ENCODE measurements around the gene ZBTB32. TPM values are rescaled to one million over a fixed set of nuclear protein-coding genes. Genes with fewer than 3 reads are reported as not detected.

ZBTB32 gene
- total RNA-seq, 2 donors from 2014 or later, result not detected

GRCh38 chr19:35734889-35735288 is 30.5 kb downstream of the ZBTB32 start:
- Histone ChIP-seq H3K27me3 (ENCODE audit: control insufficient read depth, insufficient read depth, low read length, poor library complexity, severe bottlenecking) (no peaks in the 10 kb centered on the region), H3K4me1 (ENCODE audit: control insufficient read depth, insufficient read depth, low read length) (no peaks in the 10 kb centered on the region), H3K4me3 (ENCODE audit: low read length) (no peak overlapping the region), H3K36me3 (ENCODE audit: control insufficient read depth, insufficient read depth, low read length) (peaks cover 72% of the 10 kb centered on the region), H3K9ac (ENCODE audit: extremely low read depth, low read length, poor library complexity, severe bottlenecking) (no peak overlapping the region), H3K9me3 (ENCODE audit: control insufficient read depth, low read length) (no peaks in the 10 kb centered on the region), H3K27ac (ENCODE audit: low read depth, low read length) (no peak overlapping the region)
- H3K4me3 Mint-ChIP-seq, result no peak overlapping the region
- 91 to 98% methylated on average over 4 to 5 of the region's 5 CpGs for WGBS, 2 experiments (ENCODE audit: insufficient coverage in 1 of 2, insufficient read length in 1 of 2)
- H3K36me3 Mint-ChIP-seq (ENCODE audit: low read depth), result peaks cover 63% of the 10 kb centered on the region
- H3K27me3 Mint-ChIP-seq (ENCODE audit: insufficient read depth), result no peaks in the 10 kb centered on the region
- H3K4me1 Mint-ChIP-seq, result no peaks in the 10 kb centered on the region
- no peak for DNase-seq
- TF ChIP-seq CTCF (conservative IDR thresholded peaks at IDR 0.05), result no peak
- H3K27ac Mint-ChIP-seq, result no peak overlapping the region
- no peaks in the 10 kb centered on the region for H3K9me3 Mint-ChIP-seq

GRCh38 chr19:35736913-35737886 is 32.8 kb downstream of the ZBTB32 start:
- Mint-ChIP-seq H3K4me1 (no peaks in the 10 kb centered on the region), H3K36me3 (ENCODE audit: low read depth) (peaks cover 49% of the 10 kb centered on the region), H3K27me3 (ENCODE audit: insufficient read depth) (no peaks in the 10 kb centered on the region), H3K27ac (no peak overlapping the region), H3K9me3 (no peaks in the 10 kb centered on the region), H3K4me3 (no peak overlapping the region)
- Histone ChIP-seq H3K9me3 (ENCODE audit: control insufficient read depth, low read length) (no peaks in the 10 kb centered on the region), H3K36me3 (ENCODE audit: control insufficient read depth, insufficient read depth, low read length) (peaks cover 56% of the 10 kb centered on the region), H3K4me3 (ENCODE audit: low read length) (no peak overlapping the region), H3K27me3 (ENCODE audit: control insufficient read depth, insufficient read depth, low read length, poor library complexity, severe bottlenecking) (no peaks in the 10 kb centered on the region), H3K27ac (ENCODE audit: low read depth, low read length) (no peak overlapping the region), H3K4me1 (ENCODE audit: control insufficient read depth, insufficient read depth, low read length) (no peaks in the 10 kb centered on the region), H3K9ac (ENCODE audit: extremely low read depth, low read length, poor library complexity, severe bottlenecking) (no peak overlapping the region)
- 92 to 98% methylated on average over 11 to 22 of the region's 22 CpGs for WGBS, 2 experiments (ENCODE audit: insufficient coverage in 1 of 2, insufficient read length in 1 of 2)
- TF ChIP-seq CTCF (conservative IDR thresholded peaks at IDR 0.05), result peak; percentile 52
- no peak for DNase-seq

GRCh38 chr19:35738021-35738886 is 33.9 kb downstream of the ZBTB32 start:
- no peaks in the 10 kb centered on the region for H3K27me3 Mint-ChIP-seq (ENCODE audit: insufficient read depth)
- no peak overlapping the region for H3K27ac Mint-ChIP-seq
- no peaks in the 10 kb centered on the region for H3K4me1 Mint-ChIP-seq
- H3K4me3 ChIP-seq (ENCODE audit: low read length), result no peak overlapping the region
- no peaks in the 10 kb centered on the region for H3K27me3 ChIP-seq (ENCODE audit: control insufficient read depth, insufficient read depth, low read length, poor library complexity, severe bottlenecking)
- no peak for DNase-seq
- no peak overlapping the region for H3K27ac ChIP-seq (ENCODE audit: low read depth, low read length)
- no peaks in the 10 kb centered on the region for H3K9me3 Mint-ChIP-seq
- H3K4me3 Mint-ChIP-seq, result no peak overlapping the region
- no peak for TF ChIP-seq CTCF (conservative IDR thresholded peaks at IDR 0.05)
- peaks cover 54% of the 10 kb centered on the region for H3K36me3 ChIP-seq (ENCODE audit: control insufficient read depth, insufficient read depth, low read length)
- H3K9ac ChIP-seq (ENCODE audit: extremely low read depth, low read length, poor library complexity, severe bottlenecking), result no peak overlapping the region
- WGBS, 2 experiments (ENCODE audit: insufficient coverage in 1 of 2, insufficient read length in 1 of 2), result 94 to 98% methylated on average over 28 to 37 of the region's 37 CpGs
- peaks cover 53% of the 10 kb centered on the region for H3K36me3 Mint-ChIP-seq (ENCODE audit: low read depth)
- H3K9me3 ChIP-seq (ENCODE audit: control insufficient read depth, low read length), result no peaks in the 10 kb centered on the region
- H3K4me1 ChIP-seq (ENCODE audit: control insufficient read depth, insufficient read depth, low read length), result no peaks in the 10 kb centered on the region
